Measurements from ENCODE around the gene CHCHD6. TPM values are rescaled to one million over a fixed set of nuclear protein-coding genes. Genes with fewer than 3 reads are reported as not detected.

The CHCHD6 gene
- total and polyA plus RNA-seq, 12 donors = 5.2 to 27.0 (median 10.2) TPM

DNA sequence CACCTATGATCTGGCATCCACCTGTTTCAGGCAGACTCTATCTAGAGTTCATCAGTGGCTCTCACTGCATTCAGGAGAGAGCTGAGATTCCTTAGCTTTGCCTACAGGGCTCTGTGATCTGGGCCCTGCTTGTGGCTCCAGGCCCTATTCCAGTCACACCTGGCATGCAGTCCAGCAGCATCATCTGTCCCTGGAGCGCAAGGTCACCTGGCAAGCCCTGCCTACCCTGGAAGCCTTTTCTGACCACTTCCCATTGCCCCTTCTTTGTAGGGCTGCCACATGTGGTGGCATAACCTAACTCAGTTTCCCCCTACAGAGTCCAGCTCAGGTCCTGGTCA lies 163.8 kb downstream of the CHCHD6 start:
- no peak for ATAC-seq
- Histone ChIP-seq H3K27me3 (no peaks in the 10 kb centered on the region), H3K4me1 (peaks cover 0 to 28% (median 12%) of the 10 kb centered on the region in 9 donors), H3K27ac (no peak overlapping the region), H3K9me3 (no peaks in the 10 kb centered on the region), H3K4me3 (no peak overlapping the region), H3K36me3 (no peaks in the 10 kb centered on the region)
- intact Hi-C loops (cut with DNase I) = no loop called here
- WGBS, 2 donors = 96 to 97% methylated on average over 1 of the region's 1 CpG
- no peak for DNase-seq
- no peak for TF ChIP-seq CTCF (IDR thresholded peaks at IDR 0.05)

GRCh38 chr3:126870608-126871210 lies 166.7 kb downstream of the CHCHD6 start:
- Histone ChIP-seq H3K36me3 (no peaks in the 10 kb centered on the region), H3K4me1 (peaks cover 0 to 28% (median 12%) of the 10 kb centered on the region in 9 donors), H3K9me3 (no peaks in the 10 kb centered on the region), H3K27ac (peak overlapping the region in 1 of 10 donors; percentile 16), H3K27me3 (no peaks in the 10 kb centered on the region), H3K4me3 (no peak overlapping the region)
- 84 to 85% methylated on average over 9 of the region's 9 CpGs for WGBS, 2 donors
- no peak for TF ChIP-seq CTCF (IDR thresholded peaks at IDR 0.05)
- DNase-seq (no peak), ATAC-seq (peak in 3 of 8 donors; percentile 25 to 59 (median 54))
- intact Hi-C loops (cut with DNase I) = no loop called here

DNA sequence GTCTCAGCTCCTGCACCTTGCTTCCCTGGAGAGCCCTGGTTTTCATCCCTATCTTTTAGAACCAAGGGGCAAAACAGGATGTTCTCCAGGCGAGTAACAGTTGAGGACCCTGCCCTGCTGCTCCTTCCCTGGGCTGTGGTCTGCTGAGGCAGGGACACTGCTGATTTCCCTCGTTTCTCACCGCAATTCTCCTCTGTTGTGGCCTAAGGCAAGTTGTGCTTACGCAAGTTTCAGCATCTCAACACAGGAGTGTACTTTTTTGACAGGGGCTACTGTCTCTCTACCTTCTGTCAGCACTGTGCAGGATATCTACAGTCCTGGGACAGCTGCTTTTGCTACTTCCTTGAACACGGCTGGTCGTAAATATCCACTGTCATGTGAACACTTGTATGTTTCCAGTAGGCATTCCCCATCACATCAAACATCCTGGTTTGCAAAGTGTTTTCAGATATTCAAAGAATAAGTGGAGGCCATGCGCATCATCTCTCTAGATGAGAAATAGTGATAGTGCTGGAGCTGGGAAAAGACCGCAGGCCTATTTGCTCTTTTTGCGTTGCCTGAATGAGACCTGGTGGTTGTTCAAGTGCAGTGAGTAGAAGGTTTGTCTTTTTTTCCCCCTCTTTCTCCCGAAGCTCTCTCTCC lies 168.8 kb downstream of the CHCHD6 start:
- Histone ChIP-seq H3K27me3 (no peaks in the 10 kb centered on the region), H3K9me3 (no peaks in the 10 kb centered on the region), H3K4me3 (no peak overlapping the region), H3K27ac (no peak overlapping the region), H3K36me3 (no peaks in the 10 kb centered on the region), H3K4me1 (peaks cover 0 to 8% (median 0%) of the 10 kb centered on the region in 9 donors)
- 95 to 96% methylated on average over 10 of the region's 10 CpGs for WGBS, 2 donors
- ATAC-seq = no peak
- no peak for DNase-seq
- intact Hi-C loops (cut with DNase I) = no loop called here
- TF ChIP-seq CTCF (IDR thresholded peaks at IDR 0.05) = no peak

- ATAC-seq = no peak
- H3K36me3 ChIP-seq = no peaks in the 10 kb centered on the region
- H3K27ac ChIP-seq = no peak overlapping the region
- H3K4me1 ChIP-seq = peaks cover 0 to 6% (median 0%) of the 10 kb centered on the region in 9 donors
- no peak for DNase-seq
- H3K4me3 ChIP-seq = no peak overlapping the region
- no peaks in the 10 kb centered on the region for H3K27me3 ChIP-seq
- WGBS, 2 donors = 91 to 95% methylated on average over 1 of the region's 1 CpG
- TF ChIP-seq CTCF (IDR thresholded peaks at IDR 0.05) = no peak
- H3K9me3 ChIP-seq = no peaks in the 10 kb centered on the region
- intact Hi-C loops (cut with DNase I) = no loop called here
These were observed 169.4 kb downstream of the CHCHD6 start for GRCh38 chr3:126873416-126873815.

Data from heart right ventricle (tissue), 16 donors.